Measurements from ENCODE around the gene ROPN1.
"Not testable (repeated sequence)": the region's sequence is repeated elsewhere in the genome, so short reads cannot be mapped to it uniquely, and the experiment has no call there.

ROPN1 gene

GRCh38 chr3:123971406-123971805 lies 20.5 kb downstream of the ROPN1 start:
- no peak for FAIRE-seq
- TF ChIP-seq POLR2A (IDR thresholded peaks at IDR 0.05; ENCODE audit: low read depth, low read length): no peak

GRCh38 chr3:123967260-123967659 lies 24.7 kb downstream of the ROPN1 start:
- FAIRE-seq: not testable (repeated sequence)

More at GRCh38 chr3:123971406-123971805, 20.5 kb downstream of the ROPN1 start:
- no peak for DNase-seq (ENCODE audit: insufficient read length, low spot score)

GRCh38 chr3:123966799-123967198 lies 25.1 kb downstream of the ROPN1 start:
- FAIRE-seq; DNase-seq (ENCODE audit: insufficient read length, low spot score): not testable (repeated sequence)

More at GRCh38 chr3:123967260-123967659, 24.7 kb downstream of the ROPN1 start:
- DNase-seq (ENCODE audit: insufficient read length, low spot score): not testable (repeated sequence)

- not testable (repeated sequence) for DNase-seq (ENCODE audit: insufficient read length, low spot score); FAIRE-seq
These were observed 27.1 kb downstream of the ROPN1 start for GRCh38 chr3:123964793-123965192.

- DNase-seq (ENCODE audit: insufficient read length, low spot score) (no peak), FAIRE-seq (no peak)
- no peak for TF ChIP-seq POLR2A (IDR thresholded peaks at IDR 0.05; ENCODE audit: low read depth, low read length)
These were observed 30.4 kb downstream of the ROPN1 start for GRCh38 chr3:123961508-123961856.

- DNase-seq (ENCODE audit: insufficient read length, low spot score): peak; percentile 84
- peak; percentile 57; the same call in 1 of the 2 replicates for TF ChIP-seq POLR2A (IDR thresholded peaks at IDR 0.05; ENCODE audit: low read depth, low read length)
- FAIRE-seq: peak; percentile 80
These were observed 31.0 kb downstream of the ROPN1 start, which contains the start of gene CCDC14 for GRCh38 chr3:123960781-123961507. Gene CCDC14, minus strand, starts transcription at chr3:123961229. Its CDS starts 56 bp downstream, at chr3:123961173.

GRCh38 chr3:123953735-123954134 lies 38.2 kb downstream of the ROPN1 start:
- DNase-seq (ENCODE audit: insufficient read length, low spot score): no peak
- no peak for TF ChIP-seq POLR2A (IDR thresholded peaks at IDR 0.05; ENCODE audit: low read depth, low read length)
- no peak for FAIRE-seq

GRCh38 chr3:123952844-123953520 lies 38.9 kb downstream of the ROPN1 start:
- DNase-seq (ENCODE audit: insufficient read length, low spot score): no peak
- no peak for TF ChIP-seq POLR2A (IDR thresholded peaks at IDR 0.05; ENCODE audit: low read depth, low read length)
- FAIRE-seq: peak; percentile 36

GRCh38 chr3:123951522-123952447 lies 40.1 kb downstream of the ROPN1 start:
- DNase-seq (ENCODE audit: insufficient read length, low spot score): no peak
- no peak for FAIRE-seq
- no peak for TF ChIP-seq POLR2A (IDR thresholded peaks at IDR 0.05; ENCODE audit: low read depth, low read length)

- DNase-seq (ENCODE audit: insufficient read length, low spot score) (no peak), FAIRE-seq (peak; percentile 41)
- no peak for TF ChIP-seq POLR2A (IDR thresholded peaks at IDR 0.05; ENCODE audit: low read depth, low read length)
These were observed 42.3 kb downstream of the ROPN1 start for GRCh38 chr3:123949641-123950040.

- no peak for DNase-seq (ENCODE audit: insufficient read length, low spot score)
- FAIRE-seq: no peak
- TF ChIP-seq POLR2A (IDR thresholded peaks at IDR 0.05; ENCODE audit: low read depth, low read length): no peak
These were observed 43.5 kb downstream of the ROPN1 start for GRCh38 chr3:123948449-123948848.

GRCh38 chr3:123947482-123947881 lies 44.4 kb downstream of the ROPN1 start:
- TF ChIP-seq POLR2A (IDR thresholded peaks at IDR 0.05; ENCODE audit: low read depth, low read length): no peak
- DNase-seq (ENCODE audit: insufficient read length, low spot score): no peak
- no peak for FAIRE-seq

- FAIRE-seq: no peak
- no peak for TF ChIP-seq POLR2A (IDR thresholded peaks at IDR 0.05; ENCODE audit: low read depth, low read length)
- DNase-seq (ENCODE audit: insufficient read length, low spot score): no peak
These were observed 50.4 kb downstream of the ROPN1 start for GRCh38 chr3:123941542-123941941.

- DNase-seq (ENCODE audit: insufficient read length, low spot score) (no peak), FAIRE-seq (peak; percentile 58)
- no peak for TF ChIP-seq POLR2A (IDR thresholded peaks at IDR 0.05; ENCODE audit: low read depth, low read length)
These were observed 50.8 kb downstream of the ROPN1 start for GRCh38 chr3:123941121-123941520.

Data from H54 (cell line).